ENCODE results near the gene GTF2H4. TPM values are rescaled to one million over a fixed set of nuclear protein-coding genes. Genes with fewer than 3 reads are reported as not detected.
"Not testable (repeated sequence)": the region's sequence is repeated elsewhere in the genome, so short reads cannot be mapped to it uniquely, and the experiment has no call there.

Gene GTF2H4
- 65.3 and 71.3 TPM in 2 replicates for total RNA-seq

DNA sequence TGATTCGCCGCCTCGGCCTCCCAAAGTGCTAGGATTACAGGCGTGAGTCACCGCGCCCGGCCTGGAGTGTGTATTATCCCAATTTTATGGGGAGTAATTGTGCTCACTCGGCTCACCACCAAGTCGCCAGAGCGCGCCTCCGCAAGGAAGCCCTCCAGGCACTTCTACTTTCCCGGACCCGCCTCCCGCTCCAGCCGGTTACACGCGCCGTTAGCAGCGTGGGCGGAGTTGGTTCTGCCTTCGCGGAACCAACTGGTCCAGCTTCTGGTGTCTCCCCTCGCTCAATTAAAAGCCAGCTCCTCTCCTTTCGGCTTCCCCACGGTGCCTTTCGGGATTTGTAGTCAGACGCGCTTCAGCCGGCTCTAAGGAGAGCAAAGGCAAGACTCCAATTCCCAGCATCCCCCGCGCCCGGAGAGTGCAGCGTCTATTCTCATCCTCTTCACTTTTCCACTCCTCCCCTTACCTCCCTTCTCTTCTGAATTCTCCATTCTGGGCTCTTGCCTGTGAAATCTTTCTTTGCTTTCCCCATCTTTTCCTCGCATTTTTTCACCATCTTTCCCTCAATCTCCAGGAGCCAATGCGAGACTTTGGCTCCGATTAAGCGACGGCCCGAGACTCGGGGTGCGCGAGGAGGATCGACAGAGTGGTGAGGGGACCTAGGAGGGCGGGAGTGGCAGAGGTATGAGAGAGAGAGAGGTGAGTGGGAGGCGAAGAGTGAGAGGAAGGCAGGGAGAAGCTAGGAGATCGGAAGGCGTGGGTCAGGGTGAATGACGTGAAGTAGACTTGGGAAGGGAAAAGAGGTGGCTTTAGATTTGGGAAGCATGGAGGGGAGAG is at the start of gene GTF2H4:
TSS of gene GTF2H4 (plus strand) at position 450 of the 834 bp plus-strand sequence.
- Mint-ChIP-seq H3K9me3 (no peaks in the 10 kb centered on the region), H3K27me3 (ENCODE audit: insufficient read depth) (no peaks in the 10 kb centered on the region), H3K27ac (peak within 1 kb of the TSS; percentile 72), H3K4me1 (ENCODE audit: low read depth) (peaks cover 15% of the 10 kb centered on the region), H3K4me3 (peak within 1 kb of the TSS; percentile 99), H3K36me3 (ENCODE audit: low read depth) (peaks cover 22% of the 10 kb centered on the region)
- intact Hi-C loops (cut with micrococcal nuclease), result loop anchor here (1.0 to 5.0 kb wide), 8 partner anchors 23 to 563 kb away; partner anchors contain the start of genes C6orf136, DHX16, NRM and PPP1R18
- peak; percentile 92 for DNase-seq (ENCODE audit: low spot score)

DNA sequence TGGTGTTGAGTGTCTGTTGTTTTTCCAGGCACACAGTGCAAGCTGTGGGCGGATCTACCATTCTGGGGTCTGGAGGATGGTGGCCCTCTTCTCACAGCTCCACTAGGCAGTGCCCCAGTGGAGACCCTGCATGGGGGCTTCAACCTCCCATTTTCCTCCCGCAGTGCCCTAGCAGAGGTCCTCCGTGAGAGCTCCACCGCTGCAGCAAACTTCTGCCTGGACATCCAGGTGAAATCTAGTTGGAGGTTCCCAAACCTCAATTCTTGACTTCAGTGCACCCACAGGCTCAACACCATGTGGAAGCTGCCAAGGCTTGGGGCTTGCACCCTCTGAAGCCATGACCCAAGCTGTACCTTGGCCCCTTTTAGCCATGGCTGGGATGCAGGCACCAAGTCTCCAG is 48.3 kb upstream of the GTF2H4 start:
- H3K27me3 Mint-ChIP-seq (ENCODE audit: insufficient read depth); H3K36me3 Mint-ChIP-seq (ENCODE audit: low read depth); intact Hi-C loops (cut with micrococcal nuclease); H3K4me1 Mint-ChIP-seq (ENCODE audit: low read depth); DNase-seq (ENCODE audit: low spot score); H3K4me3 Mint-ChIP-seq; H3K27ac Mint-ChIP-seq: not testable (repeated sequence)
- peaks cover 23% of the 10 kb centered on the region for H3K9me3 Mint-ChIP-seq

DNA sequence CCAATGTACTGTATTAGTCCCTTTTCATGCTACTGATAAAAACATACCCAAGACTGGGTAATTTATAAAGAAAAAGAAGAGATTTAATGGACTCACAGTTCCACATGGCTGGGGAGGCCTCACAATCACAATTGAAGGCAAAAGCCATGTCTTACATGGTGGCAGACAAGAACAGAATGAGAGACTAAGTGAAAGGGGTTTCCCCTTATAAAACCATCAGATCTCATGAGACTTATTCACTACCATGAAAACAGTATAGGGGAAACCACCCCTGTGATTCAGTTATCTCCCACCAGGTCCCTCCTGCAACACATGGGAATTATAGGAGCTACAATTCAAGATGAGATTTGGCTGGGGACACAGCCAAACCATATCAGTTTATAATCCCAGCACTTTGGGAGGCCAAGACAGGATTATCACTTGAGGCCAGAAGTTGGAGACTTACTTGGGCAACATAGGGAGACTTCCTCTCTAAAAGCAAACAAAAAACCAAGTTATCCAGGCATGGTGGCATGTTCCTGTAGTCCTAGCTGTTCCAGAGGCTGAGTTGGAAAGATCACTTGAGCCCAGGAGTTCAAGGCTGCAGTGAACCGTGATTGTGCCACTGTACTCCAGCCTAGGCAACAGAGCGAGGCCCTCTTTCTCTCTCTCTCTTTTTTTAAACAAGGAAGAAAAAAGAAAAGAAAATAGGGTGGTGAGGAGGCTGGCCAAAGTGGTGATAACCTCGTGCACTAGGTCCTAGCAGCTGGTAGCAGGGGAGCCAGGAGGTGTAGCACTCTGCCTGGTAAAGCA is 46.6 kb upstream of the GTF2H4 start:
- intact Hi-C loops (cut with micrococcal nuclease), result no loop called here
- Mint-ChIP-seq H3K27ac (no peak overlapping the region), H3K9me3 (peaks cover 23% of the 10 kb centered on the region), H3K4me3 (no peak overlapping the region), H3K36me3 (ENCODE audit: low read depth) (peaks cover 6% of the 10 kb centered on the region), H3K27me3 (ENCODE audit: insufficient read depth) (peaks cover 2% of the 10 kb centered on the region), H3K4me1 (ENCODE audit: low read depth) (peaks cover 8% of the 10 kb centered on the region)
- DNase-seq (ENCODE audit: low spot score), result no peak

DNA sequence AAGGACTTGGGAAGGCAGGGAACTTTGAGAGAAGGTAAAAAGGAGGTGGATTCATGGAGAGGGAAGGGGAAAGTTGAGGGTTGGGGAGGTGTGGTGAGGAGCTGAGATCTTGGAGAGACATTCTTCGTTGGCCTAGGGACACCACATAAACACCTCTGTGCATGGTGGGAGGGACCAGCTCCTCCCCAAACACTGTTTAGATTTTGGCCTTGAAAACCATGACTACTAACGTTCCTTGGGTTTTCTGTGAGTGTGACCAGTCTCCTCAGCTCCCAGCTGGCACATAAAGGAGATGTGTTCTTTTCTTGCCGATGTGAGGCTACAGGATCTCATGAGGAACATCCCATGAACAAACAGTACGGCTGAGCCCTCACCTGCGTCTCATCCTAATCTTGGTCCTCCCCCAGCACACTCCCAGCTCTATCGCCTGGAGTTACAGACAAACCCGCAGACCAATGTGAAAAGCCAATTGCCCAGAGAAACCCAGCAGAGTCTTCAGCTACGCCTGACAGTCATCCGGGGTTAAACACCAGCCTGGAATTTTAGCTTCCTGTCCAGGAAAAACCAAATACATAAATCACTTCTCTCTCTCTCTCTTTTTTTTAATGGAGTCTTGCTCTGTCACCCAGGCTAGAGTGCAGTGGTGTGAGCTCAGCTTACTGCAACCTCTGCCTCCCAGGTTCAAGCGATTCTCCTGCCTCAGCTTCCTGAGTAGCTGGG is 45.7 kb upstream of the GTF2H4 start:
- Mint-ChIP-seq H3K36me3 (ENCODE audit: low read depth) (peaks cover 6% of the 10 kb centered on the region), H3K4me3 (no peak overlapping the region), H3K9me3 (peaks cover 23% of the 10 kb centered on the region), H3K27ac (no peak overlapping the region), H3K27me3 (ENCODE audit: insufficient read depth) (peaks cover 2% of the 10 kb centered on the region), H3K4me1 (ENCODE audit: low read depth) (peaks cover 8% of the 10 kb centered on the region)
- intact Hi-C loops (cut with micrococcal nuclease), result no loop called here
- DNase-seq (ENCODE audit: low spot score), result no peak

DNA sequence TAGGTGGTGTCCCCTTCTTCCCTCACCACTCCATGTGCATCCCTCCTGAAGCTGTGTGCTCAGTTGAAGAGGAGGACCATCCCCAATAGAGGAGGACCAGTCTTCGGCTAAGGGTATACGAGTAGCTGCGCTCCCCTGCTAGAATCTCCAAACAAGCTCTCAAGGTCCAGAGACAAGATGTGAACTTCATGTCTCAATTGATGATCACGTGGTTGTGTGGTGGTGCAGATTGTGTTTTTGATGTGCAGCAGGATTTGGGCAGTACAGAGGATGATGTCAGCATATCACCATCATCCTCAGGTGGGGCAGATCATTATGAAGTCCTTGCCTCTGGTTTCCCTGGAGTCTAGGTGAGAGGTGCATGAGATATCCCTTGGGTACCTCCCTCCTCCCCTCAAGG is 43.7 kb upstream of the GTF2H4 start:
- Mint-ChIP-seq H3K27ac (no peak overlapping the region), H3K4me3 (no peak overlapping the region), H3K36me3 (ENCODE audit: low read depth) (peaks cover 6% of the 10 kb centered on the region), H3K27me3 (ENCODE audit: insufficient read depth) (peaks cover 2% of the 10 kb centered on the region), H3K4me1 (ENCODE audit: low read depth) (peaks cover 8% of the 10 kb centered on the region), H3K9me3 (peaks cover 25% of the 10 kb centered on the region)
- intact Hi-C loops (cut with micrococcal nuclease), result no loop called here
- DNase-seq (ENCODE audit: low spot score), result no peak

DNA sequence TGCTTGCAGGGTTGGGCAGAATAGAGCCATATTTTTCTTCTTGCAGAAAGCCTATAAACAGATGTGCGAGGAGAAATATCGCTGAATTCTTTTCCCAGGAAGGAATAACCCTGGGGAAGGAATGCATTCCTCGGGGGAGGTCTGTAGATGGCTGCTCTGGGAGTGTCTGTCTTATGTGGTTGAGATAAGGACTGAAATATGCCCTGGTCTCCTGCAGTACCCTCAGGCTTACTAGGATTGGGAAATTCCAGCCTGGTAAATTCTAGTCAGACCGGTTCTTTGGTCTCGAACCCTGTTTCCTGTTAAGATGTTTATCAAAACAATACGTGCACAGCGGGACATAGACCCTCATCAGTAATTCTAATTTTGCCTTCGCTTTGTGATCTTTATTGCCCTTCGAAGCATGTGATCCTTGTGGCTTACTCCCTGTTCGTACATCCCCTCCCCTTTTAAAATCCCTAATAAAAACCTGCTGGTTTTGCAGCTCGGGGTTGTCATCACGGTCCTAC is 38.7 kb upstream of the GTF2H4 start:
- H3K27ac Mint-ChIP-seq; intact Hi-C loops (cut with micrococcal nuclease); H3K4me3 Mint-ChIP-seq; H3K27me3 Mint-ChIP-seq (ENCODE audit: insufficient read depth); DNase-seq (ENCODE audit: low spot score): not testable (repeated sequence)
- peaks cover 39% of the 10 kb centered on the region for H3K9me3 Mint-ChIP-seq
- H3K4me1 Mint-ChIP-seq (ENCODE audit: low read depth), result peaks cover 17% of the 10 kb centered on the region
- H3K36me3 Mint-ChIP-seq (ENCODE audit: low read depth), result peaks cover 21% of the 10 kb centered on the region

DNA sequence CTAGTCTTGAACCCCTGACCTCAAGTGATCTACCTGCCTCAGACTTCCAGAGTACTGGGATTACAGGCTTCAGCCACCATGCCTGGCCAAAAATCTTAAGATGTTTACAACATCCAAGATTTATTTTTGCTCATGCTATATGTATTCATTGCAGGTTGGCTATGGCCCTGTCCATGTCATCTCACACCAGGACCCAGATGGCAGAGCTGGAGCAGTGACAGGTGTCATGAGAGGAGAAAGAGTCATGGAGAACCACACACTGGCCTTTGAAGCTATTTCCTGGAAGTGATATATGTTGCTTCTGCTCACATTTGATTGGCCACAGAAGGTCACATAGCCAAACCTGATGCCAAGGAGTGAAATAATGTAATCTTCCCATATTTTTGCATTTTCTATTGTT is 37.5 kb upstream of the GTF2H4 start:
- no peaks in the 10 kb centered on the region for H3K27me3 Mint-ChIP-seq (ENCODE audit: insufficient read depth)
- H3K36me3 Mint-ChIP-seq (ENCODE audit: low read depth), result peaks cover 23% of the 10 kb centered on the region
- H3K27ac Mint-ChIP-seq, result peak overlapping the region; percentile 65
- intact Hi-C loops (cut with micrococcal nuclease), result no loop called here
- no peak overlapping the region for H3K4me3 Mint-ChIP-seq
- DNase-seq (ENCODE audit: low spot score), result no peak
- peaks cover 39% of the 10 kb centered on the region for H3K9me3 Mint-ChIP-seq
- H3K4me1 Mint-ChIP-seq (ENCODE audit: low read depth), result peaks cover 22% of the 10 kb centered on the region

DNA sequence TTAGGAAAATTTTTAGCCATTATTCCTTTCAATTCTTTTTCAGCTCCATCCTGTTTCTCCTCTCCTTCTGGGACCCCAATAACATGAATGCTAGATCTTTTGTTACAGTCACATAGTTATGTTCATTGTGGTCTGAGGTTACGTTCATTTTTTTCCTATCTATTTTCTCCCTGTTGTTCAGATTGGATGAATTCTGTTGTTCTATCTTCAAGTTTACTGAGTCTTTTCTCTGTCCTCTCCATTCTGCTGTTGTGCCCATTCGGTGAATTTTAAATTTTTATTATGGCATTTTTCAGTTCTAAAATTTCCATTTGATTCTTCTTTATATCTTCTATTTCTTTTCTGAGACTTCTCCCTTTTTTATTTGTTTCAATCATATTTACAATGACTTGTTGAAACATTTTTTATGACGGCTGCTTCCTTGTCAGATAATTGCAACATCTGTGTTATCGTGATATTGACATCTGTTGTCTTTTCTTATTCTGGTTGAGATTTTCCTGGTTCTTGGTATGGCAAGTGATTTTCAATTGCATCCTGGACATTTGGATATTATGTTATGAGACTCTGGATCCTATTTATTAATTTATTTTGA is 36.3 kb upstream of the GTF2H4 start:
- peaks cover 23% of the 10 kb centered on the region for H3K36me3 Mint-ChIP-seq (ENCODE audit: low read depth)
- H3K4me1 Mint-ChIP-seq (ENCODE audit: low read depth), result peaks cover 29% of the 10 kb centered on the region
- peaks cover 39% of the 10 kb centered on the region for H3K9me3 Mint-ChIP-seq
- H3K27ac Mint-ChIP-seq, result peak overlapping the region; percentile 72
- no peaks in the 10 kb centered on the region for H3K27me3 Mint-ChIP-seq (ENCODE audit: insufficient read depth)
- H3K4me3 Mint-ChIP-seq, result no peak overlapping the region
- no peak for DNase-seq (ENCODE audit: low spot score)
- intact Hi-C loops (cut with micrococcal nuclease), result no loop called here

DNA sequence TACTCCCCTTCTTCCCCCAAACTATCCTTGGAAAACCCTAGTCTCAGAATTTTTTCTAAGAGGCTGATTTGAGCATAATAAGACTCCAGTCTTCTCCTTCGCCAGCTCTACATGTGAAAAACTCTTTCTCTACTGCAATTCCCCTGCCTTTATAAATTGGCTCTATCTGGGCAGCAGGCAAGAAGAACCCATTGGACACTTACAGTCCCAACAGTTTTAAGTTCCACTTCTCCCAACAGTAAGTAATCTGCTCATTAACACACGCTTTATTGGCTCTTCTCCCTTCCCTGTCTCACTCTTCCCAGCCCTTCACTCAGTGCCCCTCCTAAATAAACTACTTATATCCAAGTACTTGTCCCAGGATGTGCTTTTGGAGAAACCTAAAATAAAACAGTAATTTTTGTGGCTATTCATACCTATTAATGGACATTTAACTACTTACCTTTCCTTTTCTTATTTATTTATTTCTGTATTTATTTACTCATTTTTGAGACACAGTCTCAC is 34.8 kb upstream of the GTF2H4 start:
- no peak overlapping the region for H3K4me3 Mint-ChIP-seq
- H3K4me1 Mint-ChIP-seq (ENCODE audit: low read depth), result peaks cover 42% of the 10 kb centered on the region
- H3K9me3 Mint-ChIP-seq, result peaks cover 39% of the 10 kb centered on the region
- no peaks in the 10 kb centered on the region for H3K27me3 Mint-ChIP-seq (ENCODE audit: insufficient read depth)
- peak overlapping the region; percentile 40 for H3K27ac Mint-ChIP-seq
- peaks cover 23% of the 10 kb centered on the region for H3K36me3 Mint-ChIP-seq (ENCODE audit: low read depth)
- intact Hi-C loops (cut with micrococcal nuclease), result no loop called here
- no peak for DNase-seq (ENCODE audit: low spot score)

DNA sequence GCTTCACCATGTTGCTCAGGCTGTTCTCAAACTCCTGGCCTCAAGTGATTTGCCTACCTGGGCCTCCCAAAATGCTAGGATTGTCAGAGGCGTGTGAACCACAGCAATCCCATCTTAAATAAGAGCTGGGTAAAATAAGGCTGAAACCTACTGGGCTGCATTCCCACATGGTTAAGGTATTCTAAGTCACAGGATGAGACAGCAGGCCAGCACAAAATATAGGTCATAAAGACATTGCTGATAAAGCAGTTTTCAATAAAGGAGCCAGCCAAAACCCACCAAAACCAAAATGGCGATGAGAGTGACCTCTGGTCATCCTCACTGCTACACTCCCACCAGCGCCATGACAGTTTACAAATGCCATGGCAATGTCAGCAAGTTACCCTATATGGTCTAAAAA is 34.2 kb upstream of the GTF2H4 start:
- peaks cover 36% of the 10 kb centered on the region for H3K9me3 Mint-ChIP-seq
- H3K36me3 Mint-ChIP-seq (ENCODE audit: low read depth), result peaks cover 22% of the 10 kb centered on the region
- H3K4me1 Mint-ChIP-seq (ENCODE audit: low read depth), result peaks cover 45% of the 10 kb centered on the region
- H3K4me3 Mint-ChIP-seq; H3K27me3 Mint-ChIP-seq (ENCODE audit: insufficient read depth); DNase-seq (ENCODE audit: low spot score); H3K27ac Mint-ChIP-seq; intact Hi-C loops (cut with micrococcal nuclease): not testable (repeated sequence)

DNA sequence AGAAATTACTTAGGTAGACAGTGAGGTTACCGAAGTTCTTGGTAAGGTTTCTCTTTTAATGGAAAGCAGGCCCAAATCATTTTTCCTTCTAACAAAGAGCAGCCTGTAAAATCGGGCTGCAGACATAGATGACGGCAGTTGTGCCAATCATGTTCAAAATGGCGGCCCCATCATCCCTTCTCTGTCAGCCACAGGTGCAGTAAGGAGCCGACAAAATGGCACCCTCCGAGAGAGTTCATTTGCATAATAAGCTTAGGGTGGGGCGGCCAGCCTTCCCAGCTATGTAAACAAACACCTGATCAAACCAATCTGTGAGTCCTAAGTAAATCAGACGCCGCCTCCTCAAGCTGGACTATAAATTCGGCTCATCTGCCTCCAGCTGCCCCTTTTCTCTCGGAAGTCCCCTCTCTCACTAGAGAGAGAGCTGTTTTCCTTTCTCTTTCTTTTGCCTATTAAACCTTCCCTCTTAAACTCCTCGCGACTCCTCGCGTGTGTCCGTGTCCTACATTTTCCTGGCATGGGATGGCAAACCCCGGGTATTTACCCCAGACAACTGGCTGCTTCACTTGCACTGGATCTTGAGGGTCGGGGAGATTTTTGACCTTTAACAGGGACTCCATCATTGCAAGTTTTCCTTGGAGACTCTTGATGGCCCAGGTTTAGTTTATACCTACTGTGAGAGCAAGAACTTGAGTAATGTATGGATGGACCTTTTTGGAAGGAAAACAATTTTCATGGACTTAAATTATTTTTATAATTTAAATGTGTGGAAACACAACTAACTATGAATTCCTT is 32.6 kb upstream of the GTF2H4 start:
- Mint-ChIP-seq H3K4me1 (ENCODE audit: low read depth) (peaks cover 51% of the 10 kb centered on the region), H3K27ac (no peak overlapping the region), H3K9me3 (peaks cover 25% of the 10 kb centered on the region), H3K27me3 (ENCODE audit: insufficient read depth) (no peaks in the 10 kb centered on the region), H3K4me3 (no peak overlapping the region), H3K36me3 (ENCODE audit: low read depth) (peaks cover 20% of the 10 kb centered on the region)
- intact Hi-C loops (cut with micrococcal nuclease), result no loop called here
- no peak for DNase-seq (ENCODE audit: low spot score)

Data from activated T-helper 1 cell treated with anti-CD3 and anti-CD28 coated beads, Interleukin-12 subunit alpha, Interleukin-12 subunit beta, Interleukin-2, Interleukin-4 antibody, amounts not matched to agents 30 ng/mL and 10 ng/mL and 1 ng/mL, durations not matched to agents 14 hours and 24 hours and 36 hours (primary cell).